ENCODE measurements around the gene HM13. TPM values are rescaled to one million over a fixed set of nuclear protein-coding genes. Genes with fewer than 3 reads are reported as not detected.

The HM13 gene
- total and polyA plus RNA-seq, 2 experiments from 2014 or later, result 126 to 150 TPM

DNA sequence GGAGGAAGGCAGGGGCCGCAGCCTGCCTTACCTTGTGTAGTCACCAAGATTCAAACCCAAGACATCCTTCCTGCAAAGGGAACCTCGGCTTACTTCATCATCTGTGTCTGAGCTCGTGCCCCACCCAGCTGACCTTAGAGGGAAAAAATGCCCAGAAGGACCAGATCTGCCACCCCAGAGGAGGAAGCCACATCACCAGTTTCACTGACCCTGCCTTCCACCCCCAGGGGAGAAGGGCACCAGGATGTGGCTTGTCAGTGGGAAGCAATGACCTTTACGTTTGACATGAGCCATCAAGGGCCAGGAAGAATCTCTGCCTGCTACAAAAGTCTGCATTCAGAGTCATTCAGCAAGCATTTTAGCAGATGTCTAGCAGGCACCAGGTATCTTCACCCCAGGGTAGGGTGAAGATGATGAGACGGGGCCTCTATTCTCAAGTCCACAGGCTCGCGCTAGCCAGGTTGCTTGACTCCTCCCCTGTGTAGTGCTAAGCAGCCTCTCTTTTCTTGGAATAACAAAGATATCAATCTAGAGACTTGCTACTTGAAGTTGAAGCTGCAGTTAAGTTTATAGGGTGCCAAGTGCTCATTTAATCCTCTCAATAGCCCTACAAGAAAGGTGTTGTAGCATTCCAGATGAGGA is 28.1 kb downstream of the HM13 start (continued):
- TF ChIP-seq ZNF462 (CRISPR knock-in tag; IDR thresholded peaks at IDR 0.05) (no peak), CREB1 (CRISPR knock-in tag; IDR thresholded peaks at IDR 0.05; ENCODE audit: low read depth) (no peak), CTCF (conservative IDR thresholded peaks at IDR 0.05; ENCODE audit: low read depth in 2 of 2) (no peak), STAT1 (IDR thresholded peaks at IDR 0.05; ENCODE audit: unreplicated experiment) (no peak), ZNF114 (CRISPR knock-in tag; IDR thresholded peaks at IDR 0.05) (no peak), POLR2AphosphoS5 (IDR thresholded peaks at IDR 0.05; ENCODE audit: low read depth) (no peak)
- TF ChIP-seq, protein P1, sequence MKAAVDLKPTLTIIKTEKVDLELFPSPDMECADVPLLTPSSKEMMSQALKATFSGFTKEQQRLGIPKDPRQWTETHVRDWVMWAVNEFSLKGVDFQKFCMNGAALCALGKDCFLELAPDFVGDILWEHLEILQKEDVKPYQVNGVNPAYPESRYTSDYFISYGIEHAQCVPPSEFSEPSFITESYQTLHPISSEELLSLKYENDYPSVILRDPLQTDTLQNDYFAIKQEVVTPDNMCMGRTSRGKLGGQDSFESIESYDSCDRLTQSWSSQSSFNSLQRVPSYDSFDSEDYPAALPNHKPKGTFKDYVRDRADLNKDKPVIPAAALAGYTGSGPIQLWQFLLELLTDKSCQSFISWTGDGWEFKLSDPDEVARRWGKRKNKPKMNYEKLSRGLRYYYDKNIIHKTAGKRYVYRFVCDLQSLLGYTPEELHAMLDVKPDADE (IDR thresholded peaks at IDR 0.05), result no peak

Measured in GM23338 (cell line).